HEK293 (cell line): ENCODE measurements around the gene SNX8.

Source experiments
- BCL6B ChIP-seq: fragments of 450-650 bp; formaldehyde crosslinking; IDR thresholded peaks from 2 replicates; pipeline ENCODE4 v1.5.1; 2017; ENCODE audit warnings: missing biosample characterization, missing genetic modification characterization
- CTCF ChIP-seq: fragments of 450-650 bp; formaldehyde crosslinking; IDR thresholded peaks from 2 replicates; pipeline ENCODE4 v1.5.1; 2016; ENCODE audit warnings: missing biosample characterization, missing genetic modification characterization
- TCF7L2 ChIP-seq: IDR thresholded peaks from 2 replicates; pipeline ENCODE4 v1.6.1; 2011; ENCODE audit warnings: low read depth, mild to moderate bottlenecking, inconsistent platforms, low read length, moderate library complexity, borderline replicate concordance
- TRIM28 ChIP-seq: IDR thresholded peaks from 2 replicates; pipeline ENCODE4 v1.6.1; 2011; ENCODE audit warnings: low read length, control low read depth, borderline replicate concordance
- YY2 ChIP-seq: fragments of 450-650 bp; formaldehyde crosslinking; IDR thresholded peaks from 2 replicates; pipeline ENCODE4 v1.5.1; 2016; ENCODE audit warnings: missing biosample characterization, missing genetic modification characterization
- ZBTB49 ChIP-seq: fragments of 450-650 bp; formaldehyde crosslinking; IDR thresholded peaks from 2 replicates; pipeline ENCODE4 v1.5.1; 2016; ENCODE audit warnings: missing biosample characterization, missing genetic modification characterization, low read depth
- ZNF138 ChIP-seq: fragments of 450-650 bp; formaldehyde crosslinking; IDR thresholded peaks from 2 replicates; pipeline ENCODE4 v1.5.1; 2016; ENCODE audit warnings: missing biosample characterization, missing genetic modification characterization, borderline replicate concordance
- ZNF266 ChIP-seq: fragments of 450-650 bp; formaldehyde crosslinking; IDR thresholded peaks from 2 replicates; pipeline ENCODE4 v1.5.1; 2016; ENCODE audit warnings: missing biosample characterization, missing genetic modification characterization, low read depth
- ZNF335 ChIP-seq: fragments of 450-650 bp; formaldehyde crosslinking; conservative IDR thresholded peaks from 2 replicates; pipeline ENCODE4 v1.5.1; 2016; ENCODE audit warnings: missing biosample characterization, missing genetic modification characterization
- ZNF521 ChIP-seq: fragments of 450-650 bp; formaldehyde crosslinking; IDR thresholded peaks from 2 replicates; pipeline ENCODE4 v1.5.1; 2017; ENCODE audit warnings: missing biosample characterization, mild to moderate bottlenecking, missing genetic modification characterization
- ZNF626 ChIP-seq: fragments of 450-650 bp; sonication (Bioruptor Pico); formaldehyde crosslinking; IDR thresholded peaks from 2 replicates; pipeline ENCODE4 v1.5.1; 2018; ENCODE audit warnings: missing biosample characterization, missing genetic modification characterization, inconsistent platforms
- ZSCAN18 ChIP-seq: fragments of 450-650 bp; formaldehyde crosslinking; IDR thresholded peaks from 2 replicates; pipeline ENCODE4 v1.5.1; 2016; ENCODE audit warnings: missing biosample characterization, missing genetic modification characterization
- TF ChIP-seq, protein P1 (sequence below): fragments of 450-650 bp; formaldehyde crosslinking; IDR thresholded peaks from 2 replicates; pipeline ENCODE4 v1.5.1; 2016; ENCODE audit warnings: missing biosample characterization, missing genetic modification characterization

DNA sequence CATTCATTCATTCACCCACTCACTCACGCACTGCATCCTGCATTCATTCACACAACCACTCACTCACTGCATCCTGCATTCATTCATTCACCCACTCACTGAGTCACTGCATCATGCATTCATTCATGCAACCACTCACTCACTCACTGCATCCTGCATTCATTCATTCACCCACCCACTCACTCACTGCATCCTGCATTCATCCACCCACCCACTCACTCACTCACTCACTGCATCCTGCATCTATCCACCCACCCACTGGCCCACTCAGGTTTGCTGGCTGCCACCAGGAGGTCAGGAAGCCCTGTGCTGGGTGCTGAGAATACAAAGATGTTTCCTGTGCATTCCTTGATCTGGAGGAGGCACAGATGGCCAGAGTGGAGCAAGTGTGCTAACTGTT, 2.3 kb upstream of the SNX8 start:
- TF ChIP-seq CTCF (tag by site-specific recombination) (no peak), ZBTB49 (no peak), ZNF626 (no peak), ZNF521 (no peak), ZNF138 (no peak), ZNF266 (tag by site-specific recombination) (no peak), BCL6B (tag by site-specific recombination) (no peak), TCF7L2 (no peak), ZSCAN18 (no peak), YY2 (no peak), ZNF335 (tag by site-specific recombination) (no peak), TRIM28 (no peak)
- TF ChIP-seq, protein P1, sequence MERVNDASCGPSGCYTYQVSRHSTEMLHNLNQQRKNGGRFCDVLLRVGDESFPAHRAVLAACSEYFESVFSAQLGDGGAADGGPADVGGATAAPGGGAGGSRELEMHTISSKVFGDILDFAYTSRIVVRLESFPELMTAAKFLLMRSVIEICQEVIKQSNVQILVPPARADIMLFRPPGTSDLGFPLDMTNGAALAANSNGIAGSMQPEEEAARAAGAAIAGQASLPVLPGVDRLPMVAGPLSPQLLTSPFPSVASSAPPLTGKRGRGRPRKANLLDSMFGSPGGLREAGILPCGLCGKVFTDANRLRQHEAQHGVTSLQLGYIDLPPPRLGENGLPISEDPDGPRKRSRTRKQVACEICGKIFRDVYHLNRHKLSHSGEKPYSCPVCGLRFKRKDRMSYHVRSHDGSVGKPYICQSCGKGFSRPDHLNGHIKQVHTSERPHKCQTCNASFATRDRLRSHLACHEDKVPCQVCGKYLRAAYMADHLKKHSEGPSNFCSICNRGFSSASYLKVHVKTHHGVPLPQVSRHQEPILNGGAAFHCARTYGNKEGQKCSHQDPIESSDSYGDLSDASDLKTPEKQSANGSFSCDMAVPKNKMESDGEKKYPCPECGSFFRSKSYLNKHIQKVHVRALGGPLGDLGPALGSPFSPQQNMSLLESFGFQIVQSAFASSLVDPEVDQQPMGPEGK (tag by site-specific recombination), result no peak
